HL-60/S4 (cell line): ENCODE results near the gene FAM72D.
"Not testable (repeated sequence)": the region's sequence is repeated elsewhere in the genome, so short reads cannot be mapped to it uniquely, and the experiment has no call there.

Experiments used
- in situ Hi-C: fragments of 300-500 bp; cut with MboI; formaldehyde crosslinking; loops from 2 replicates; pipeline ENCODE4 v1.14.3; 2022; ENCODE audit warnings: low sequenced_read_pairs

FAM72D gene

GRCh38 chr1:145144264-145144913 is 48.6 kb downstream of the FAM72D start:
- in situ Hi-C loops, result not testable (repeated sequence)

- in situ Hi-C loops, result not testable (repeated sequence)
These were observed 50.5 kb downstream of the FAM72D start for GRCh38 chr1:145146308-145146707.

GRCh38 chr1:145147172-145147571 is 51.4 kb downstream of the FAM72D start:
- in situ Hi-C loops, result not testable (repeated sequence)

GRCh38 chr1:145155421-145155820 is 59.6 kb downstream of the FAM72D start:
- in situ Hi-C loops, result not testable (repeated sequence)

- in situ Hi-C loops, result not testable (repeated sequence)
These were observed 60.1 kb downstream of the FAM72D start for GRCh38 chr1:145155873-145156272.

GRCh38 chr1:145156891-145157610 is 61.3 kb downstream of the FAM72D start:
- in situ Hi-C loops, result not testable (repeated sequence)

- in situ Hi-C loops, result not testable (repeated sequence)
These were observed 61.9 kb downstream of the FAM72D start for GRCh38 chr1:145157715-145158114.

GRCh38 chr1:145161046-145161752 is 65.4 kb downstream of the FAM72D start:
- in situ Hi-C loops, result not testable (repeated sequence)
